Occipital lobe (tissue), 2 donors: ENCODE measurements around the gene STK35. TPM values are rescaled to one million over a fixed set of nuclear protein-coding genes. Genes with fewer than 3 reads are reported as not detected.
"Not testable (repeated sequence)": the region's sequence is repeated elsewhere in the genome, so short reads cannot be mapped to it uniquely, and the experiment has no call there.

Experiments
- DNase-seq: peaks from one replicate; lab custom pipeline; 2025; lab: John Stamatoyannopoulos, UW
- total RNA-seq: library from RNA; depleted of rRNA; stranded (reverse); fragments of >200 nt; gene quantifications from one replicate; pipeline ENCODE4 v1.2.3, GENCODE V29; 2014

The STK35 gene
- total RNA-seq, 1 donor from 2014 or later: 13.9 TPM

GRCh38 chr20:2156666-2157624 is 55.3 kb downstream of the STK35 start:
- DNase-seq: no peak

GRCh38 chr20:2162125-2162822 is 60.6 kb downstream of the STK35 start:
- no peak for DNase-seq

- no peak for DNase-seq
These were observed 61.2 kb downstream of the STK35 start for GRCh38 chr20:2162823-2163166.

GRCh38 chr20:2163312-2163711 is 61.7 kb downstream of the STK35 start:
- no peak for DNase-seq

GRCh38 chr20:2163757-2164156 is 62.1 kb downstream of the STK35 start:
- DNase-seq: no peak

- DNase-seq: no peak
These were observed 62.8 kb downstream of the STK35 start for GRCh38 chr20:2164421-2164820.

- no peak for DNase-seq
These were observed 63.3 kb downstream of the STK35 start for GRCh38 chr20:2164966-2165365.

GRCh38 chr20:2165871-2166270 is 64.2 kb downstream of the STK35 start:
- DNase-seq: no peak

GRCh38 chr20:2167112-2167511 is 65.5 kb downstream of the STK35 start:
- no peak for DNase-seq

- DNase-seq: no peak
These were observed 67.3 kb downstream of the STK35 start for GRCh38 chr20:2168946-2169345.

GRCh38 chr20:2169456-2170088 is 67.9 kb downstream of the STK35 start:
- no peak for DNase-seq

GRCh38 chr20:2170404-2170803 is 68.8 kb downstream of the STK35 start:
- DNase-seq: no peak

- no peak for DNase-seq
These were observed 69.7 kb downstream of the STK35 start for GRCh38 chr20:2171266-2171790.

GRCh38 chr20:2171840-2172239 is 70.2 kb downstream of the STK35 start:
- DNase-seq: not testable (repeated sequence)

GRCh38 chr20:2172305-2173175 is 70.9 kb downstream of the STK35 start:
- peak; percentile 45 for DNase-seq

- no peak for DNase-seq
These were observed 71.6 kb downstream of the STK35 start for GRCh38 chr20:2173186-2173585.

GRCh38 chr20:2174067-2174466 is 72.4 kb downstream of the STK35 start:
- no peak for DNase-seq

- no peak for DNase-seq
These were observed 75.3 kb downstream of the STK35 start for GRCh38 chr20:2176946-2177345.

- no peak for DNase-seq
These were observed 76.9 kb downstream of the STK35 start for GRCh38 chr20:2178318-2179232.

- DNase-seq: no peak
These were observed 77.6 kb downstream of the STK35 start for GRCh38 chr20:2179233-2179580.
